NB4 (cell line): ENCODE results near the gene IL3.

Experiments used
- MYC ChIP-seq: IDR thresholded peaks from 2 replicates; pipeline ENCODE4 v1.6.1; 2011; ENCODE audit warnings: low read depth, low read length
- POLR2A ChIP-seq: IDR thresholded peaks from 2 replicates; pipeline ENCODE4 v1.6.1; 2011; ENCODE audit warnings: mild to moderate bottlenecking; ENCODE audit not compliant: insufficient read length; ENCODE audit errors: extremely low read depth
- TF ChIP-seq, protein P1 (sequence below): IDR thresholded peaks from one replicate; pipeline ENCODE4 v1.5.1; 2012; ENCODE audit warnings: low read depth, low read length
- TF ChIP-seq, protein P2 (sequence below): IDR thresholded peaks from 2 replicates; pipeline ENCODE4 v1.6.1; 2011; ENCODE audit warnings: low read depth, low read length

DNA sequence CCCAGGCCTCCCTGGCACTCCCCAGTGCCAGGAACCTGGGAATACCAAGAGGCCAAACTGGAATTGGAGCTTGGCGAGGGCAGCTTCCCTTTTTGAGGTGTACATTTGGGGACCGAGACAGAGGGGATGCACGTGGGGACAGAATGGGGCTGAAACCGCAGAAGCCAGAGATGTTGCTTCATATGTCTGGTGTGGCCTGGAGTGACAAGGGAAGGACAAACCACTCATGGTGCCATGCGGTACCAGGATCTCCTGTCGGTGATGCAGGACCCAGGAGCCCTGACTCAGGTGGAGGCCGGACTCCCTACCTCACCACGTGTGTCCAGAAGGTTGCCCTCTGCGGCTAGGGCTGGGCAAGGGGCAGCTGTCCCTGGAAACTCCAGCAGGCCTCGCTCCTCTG, 9.1 kb downstream of the IL3 start:
- TF ChIP-seq, protein P1, sequence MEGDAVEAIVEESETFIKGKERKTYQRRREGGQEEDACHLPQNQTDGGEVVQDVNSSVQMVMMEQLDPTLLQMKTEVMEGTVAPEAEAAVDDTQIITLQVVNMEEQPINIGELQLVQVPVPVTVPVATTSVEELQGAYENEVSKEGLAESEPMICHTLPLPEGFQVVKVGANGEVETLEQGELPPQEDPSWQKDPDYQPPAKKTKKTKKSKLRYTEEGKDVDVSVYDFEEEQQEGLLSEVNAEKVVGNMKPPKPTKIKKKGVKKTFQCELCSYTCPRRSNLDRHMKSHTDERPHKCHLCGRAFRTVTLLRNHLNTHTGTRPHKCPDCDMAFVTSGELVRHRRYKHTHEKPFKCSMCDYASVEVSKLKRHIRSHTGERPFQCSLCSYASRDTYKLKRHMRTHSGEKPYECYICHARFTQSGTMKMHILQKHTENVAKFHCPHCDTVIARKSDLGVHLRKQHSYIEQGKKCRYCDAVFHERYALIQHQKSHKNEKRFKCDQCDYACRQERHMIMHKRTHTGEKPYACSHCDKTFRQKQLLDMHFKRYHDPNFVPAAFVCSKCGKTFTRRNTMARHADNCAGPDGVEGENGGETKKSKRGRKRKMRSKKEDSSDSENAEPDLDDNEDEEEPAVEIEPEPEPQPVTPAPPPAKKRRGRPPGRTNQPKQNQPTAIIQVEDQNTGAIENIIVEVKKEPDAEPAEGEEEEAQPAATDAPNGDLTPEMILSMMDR = no peak
- TF ChIP-seq POLR2A (no peak), MYC (peak; percentile 31; the same call in 1 of the 2 replicates)
- TF ChIP-seq, protein P2, sequence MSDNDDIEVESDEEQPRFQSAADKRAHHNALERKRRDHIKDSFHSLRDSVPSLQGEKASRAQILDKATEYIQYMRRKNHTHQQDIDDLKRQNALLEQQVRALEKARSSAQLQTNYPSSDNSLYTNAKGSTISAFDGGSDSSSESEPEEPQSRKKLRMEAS = peak; percentile 81
